NCI-H2081 (cell line): ENCODE measurements around the gene LDLRAD3.
"Not testable (repeated sequence)": the region's sequence is repeated elsewhere in the genome, so short reads cannot be mapped to it uniquely, and the experiment has no call there.

ENCODE experiments used
- DNase-seq, 2 experiments: peaks; one replicate each; lab custom pipeline; 2025; lab: John Stamatoyannopoulos, UW

LDLRAD3 gene

GRCh38 chr11:35943713-35944502, at the start of gene LDLRAD3:
LDLRAD3 (plus strand) TSS chr11:35944062; CDS start chr11:35944099, 37 bp downstream.
- peak; percentile 54 to 84 for DNase-seq

- DNase-seq = no peak
Observed at GRCh38 chr11:35897019-35897418, 46.8 kb upstream of the LDLRAD3 start.

GRCh38 chr11:35902961-35903360, 40.9 kb upstream of the LDLRAD3 start:
- DNase-seq = no peak

- no peak for DNase-seq
Observed at GRCh38 chr11:35905646-35906276, 38.1 kb upstream of the LDLRAD3 start.

DNA sequence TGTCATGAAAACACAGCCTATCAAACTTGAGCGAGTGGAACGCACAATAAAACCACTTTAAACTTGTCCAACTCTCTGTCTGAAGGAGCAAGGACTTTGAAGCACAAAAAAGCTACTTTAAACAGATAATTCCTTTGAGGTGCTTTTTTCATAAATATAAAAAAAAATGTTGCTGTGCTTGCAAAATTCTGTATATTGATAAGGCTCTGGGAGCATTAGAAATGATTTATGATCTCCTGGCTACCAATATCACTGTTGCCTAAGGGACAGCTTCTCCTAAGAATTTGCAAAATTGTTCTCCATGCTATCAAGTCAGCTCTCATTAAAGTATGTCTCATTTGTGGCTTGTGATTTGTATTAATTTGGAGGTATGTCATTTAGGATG, 37.6 kb upstream of the LDLRAD3 start:
- DNase-seq = no peak

GRCh38 chr11:35906681-35907080, 37.2 kb upstream of the LDLRAD3 start:
- no peak for DNase-seq

DNA sequence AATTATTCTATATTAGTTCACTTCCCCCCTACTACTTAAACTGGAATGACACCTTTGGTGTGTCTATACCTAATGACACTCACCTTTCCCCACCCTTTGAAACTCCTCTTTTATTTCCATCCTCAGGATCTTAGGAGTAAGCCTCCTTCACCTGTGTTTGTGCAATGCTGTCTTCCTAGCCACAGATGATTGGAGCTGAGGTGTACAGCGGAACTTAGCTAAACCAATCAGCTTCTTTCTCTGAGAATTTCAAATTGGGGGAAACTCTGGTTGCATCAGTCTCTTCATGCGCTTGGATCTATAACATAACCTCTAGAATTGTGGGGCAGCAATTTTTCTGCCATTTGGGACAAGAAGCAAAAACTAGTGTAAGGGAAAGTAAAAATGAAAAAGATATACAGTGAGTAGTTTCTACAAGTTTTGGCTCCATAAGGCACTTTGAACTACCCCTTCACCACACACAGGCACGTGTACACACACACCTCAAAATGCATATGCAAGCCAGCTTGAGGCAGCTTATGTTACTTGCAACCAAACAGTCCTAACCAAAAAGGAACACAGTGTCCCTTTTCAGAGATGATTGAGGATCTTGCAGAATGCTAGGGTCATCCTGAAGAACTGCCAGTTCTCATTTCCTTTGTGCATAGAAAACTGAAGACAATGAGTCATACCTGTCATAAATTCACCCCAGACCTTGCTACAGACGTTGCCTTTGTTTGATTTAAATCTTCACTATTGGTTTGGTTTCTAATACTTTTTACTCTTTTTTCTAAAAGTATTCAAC, 36.0 kb upstream of the LDLRAD3 start:
- DNase-seq = no peak

DNA sequence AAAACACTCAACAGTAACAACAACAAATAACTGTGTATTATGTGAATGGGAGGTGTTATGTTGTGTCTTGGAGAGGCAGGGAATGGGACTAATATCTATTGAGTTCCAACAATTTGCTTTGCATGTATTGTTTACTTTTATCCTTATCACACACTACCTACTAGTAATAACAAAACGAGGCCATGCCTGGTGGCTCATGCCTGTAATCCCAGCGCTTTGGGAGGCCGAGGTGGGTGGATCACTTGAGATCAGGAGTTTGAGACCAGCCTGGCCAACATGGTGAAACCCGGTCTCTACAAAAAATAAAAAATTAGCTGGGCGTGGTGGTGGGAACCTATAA, 35.5 kb upstream of the LDLRAD3 start:
- not testable (repeated sequence) for DNase-seq

DNA sequence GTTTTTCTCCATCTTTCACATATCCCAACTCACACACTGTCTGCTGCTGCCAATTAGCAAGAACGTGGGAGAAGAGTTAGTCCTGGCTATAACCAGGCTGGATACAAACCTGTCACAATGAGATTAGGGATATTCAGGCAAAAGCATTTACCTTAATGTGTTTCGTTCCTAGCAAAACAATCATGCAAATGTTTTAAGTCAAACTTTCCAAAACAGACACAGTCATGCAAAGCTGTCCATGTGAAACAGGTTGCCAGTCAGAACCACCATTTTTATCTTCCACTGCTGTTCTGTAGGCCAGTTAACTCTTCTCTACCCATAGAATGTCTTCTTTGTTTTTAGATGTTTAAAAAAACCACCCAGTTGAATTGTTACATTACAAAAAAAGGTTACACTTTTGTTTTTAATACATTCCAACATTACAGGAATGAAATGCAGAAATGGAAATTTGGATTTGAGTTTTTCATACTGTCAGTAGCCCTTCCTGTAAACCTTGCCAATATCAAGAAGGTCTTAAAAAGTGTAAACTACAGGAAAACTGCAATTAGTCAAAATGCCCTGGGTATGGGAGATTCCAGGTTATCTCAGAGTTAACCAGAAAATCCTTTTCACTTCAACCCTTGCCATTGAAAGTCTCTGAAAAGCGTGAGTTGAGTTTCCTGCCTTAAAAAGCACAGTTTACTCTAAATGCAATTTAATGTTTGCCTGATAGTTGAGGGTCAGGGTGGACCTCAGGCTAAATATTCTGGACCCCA, 34.2 kb upstream of the LDLRAD3 start:
- DNase-seq = no peak

DNA sequence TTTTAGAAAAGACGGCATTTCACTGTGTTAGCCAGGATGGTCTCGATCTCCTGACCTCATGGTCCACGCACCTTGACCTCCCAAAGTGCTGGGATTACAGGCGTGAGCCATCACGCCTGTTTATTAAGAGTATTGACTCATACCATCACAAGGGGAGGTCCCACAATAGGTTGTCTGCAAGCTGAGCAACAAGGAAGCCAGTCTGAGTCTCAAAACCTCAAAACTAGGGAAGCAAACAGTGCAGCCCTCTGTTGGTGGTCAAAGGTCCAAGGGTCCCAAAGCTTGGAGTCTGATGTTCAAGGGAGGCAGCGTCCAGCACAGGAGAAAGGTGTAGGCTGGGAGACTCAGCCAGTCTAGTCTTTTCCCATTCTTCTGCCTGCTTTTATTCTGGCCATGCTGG, 32.8 kb upstream of the LDLRAD3 start:
- no peak for DNase-seq

DNA sequence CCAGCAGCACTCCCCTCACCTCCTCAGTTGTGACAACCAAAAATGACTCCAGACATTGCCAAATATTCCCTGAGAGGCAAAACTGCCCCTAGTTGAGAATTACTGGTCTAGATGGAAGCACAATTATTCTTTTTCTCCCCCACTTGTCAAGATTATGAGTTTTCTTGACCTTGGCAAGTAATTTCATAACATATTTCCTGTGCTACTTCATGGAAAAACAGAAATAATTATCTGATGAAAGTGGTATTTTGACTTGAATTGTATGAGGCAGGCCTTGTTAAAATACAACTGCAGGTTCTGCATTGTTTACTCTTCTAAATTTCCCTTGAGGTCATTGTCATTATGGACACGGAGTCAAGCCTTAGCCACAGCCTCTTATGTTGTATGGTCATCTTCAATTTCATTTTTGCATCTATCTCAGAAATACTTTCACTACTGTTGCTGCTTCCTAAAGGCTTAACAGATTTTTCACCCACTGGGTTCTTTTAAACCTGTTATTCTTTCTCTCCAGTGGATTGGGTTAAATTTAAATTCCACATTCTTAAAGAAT, 32.2 kb upstream of the LDLRAD3 start:
- no peak for DNase-seq

DNA sequence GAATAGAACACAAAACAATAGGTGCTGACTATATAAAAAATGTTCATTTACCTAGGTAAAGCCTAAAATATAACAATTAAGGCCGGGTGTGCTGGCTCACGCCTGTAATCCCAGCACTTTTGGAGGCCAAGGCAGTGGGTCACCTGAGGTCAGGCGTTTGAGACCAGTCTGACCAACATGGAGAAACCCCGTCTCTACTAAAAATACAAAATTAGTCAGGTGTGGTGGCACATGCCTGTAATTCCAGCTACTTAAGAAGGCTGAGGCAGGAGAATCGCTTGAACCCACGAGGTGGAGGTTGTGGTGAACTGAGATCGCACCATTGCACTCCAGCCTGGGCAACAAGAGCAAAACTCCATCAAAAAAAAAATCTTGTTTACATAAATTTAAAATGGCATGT, 31.4 kb upstream of the LDLRAD3 start:
- DNase-seq = not testable (repeated sequence)

GRCh38 chr11:35912883-35913624, 30.8 kb upstream of the LDLRAD3 start:
- DNase-seq = no peak

- no peak for DNase-seq
Observed at GRCh38 chr11:35914816-35915215, 29.0 kb upstream of the LDLRAD3 start.

GRCh38 chr11:35916270-35916669, 27.6 kb upstream of the LDLRAD3 start:
- DNase-seq = no peak

- DNase-seq = no peak
Observed at GRCh38 chr11:35917676-35918075, 26.2 kb upstream of the LDLRAD3 start.

DNA sequence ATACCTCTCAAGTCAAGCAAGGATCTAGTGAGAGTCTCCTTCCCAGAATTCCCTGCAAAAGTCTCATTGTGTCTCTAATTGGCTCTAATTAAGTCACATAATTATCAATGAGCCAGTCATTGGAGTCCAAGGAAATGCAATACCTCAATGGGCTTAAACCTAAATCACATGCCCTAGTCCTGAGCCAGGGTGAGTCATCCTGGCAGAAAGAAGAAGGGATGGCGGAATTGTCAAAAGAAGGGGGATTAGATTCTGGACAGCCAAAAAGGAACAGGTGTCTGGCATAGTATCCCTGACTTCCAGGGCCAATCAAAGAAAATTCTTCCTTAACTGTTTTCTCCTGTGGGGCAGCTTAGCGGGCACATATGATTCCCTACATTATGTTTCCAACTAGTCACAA, 25.1 kb upstream of the LDLRAD3 start:
- DNase-seq = peak in 1 of 2 experiments; percentile 17

- peak; percentile 14 to 50 for DNase-seq
Observed at GRCh38 chr11:35919244-35919643, 24.6 kb upstream of the LDLRAD3 start.

- DNase-seq = no peak
Observed at GRCh38 chr11:35923452-35923851, 20.4 kb upstream of the LDLRAD3 start.

DNA sequence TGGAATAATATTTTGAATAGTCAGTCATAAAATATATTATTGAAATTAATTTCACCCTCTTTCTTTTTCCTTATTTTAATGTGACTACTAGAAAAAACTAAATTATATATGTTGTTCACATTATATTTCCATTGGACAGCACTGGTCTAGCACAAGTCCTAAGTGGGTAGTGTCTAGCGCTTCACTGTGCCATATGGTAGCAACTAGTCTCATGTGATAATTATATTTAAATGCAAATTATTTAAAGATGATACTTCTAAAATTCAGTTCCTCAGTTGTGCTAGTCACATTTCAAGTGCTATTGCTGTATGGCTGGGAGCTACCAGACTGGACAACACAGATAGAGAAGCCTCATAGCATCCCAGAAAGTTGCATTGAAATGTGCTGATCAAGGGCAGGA, 19.1 kb upstream of the LDLRAD3 start:
- DNase-seq = no peak

- no peak for DNase-seq
Observed at GRCh38 chr11:35927104-35927503, 16.8 kb upstream of the LDLRAD3 start.
